Measurements from ENCODE around the gene THSD4.
A peak's percentile ranks its signal among the peaks of the same experiment; 100 is the strongest.

The THSD4 gene

DNA sequence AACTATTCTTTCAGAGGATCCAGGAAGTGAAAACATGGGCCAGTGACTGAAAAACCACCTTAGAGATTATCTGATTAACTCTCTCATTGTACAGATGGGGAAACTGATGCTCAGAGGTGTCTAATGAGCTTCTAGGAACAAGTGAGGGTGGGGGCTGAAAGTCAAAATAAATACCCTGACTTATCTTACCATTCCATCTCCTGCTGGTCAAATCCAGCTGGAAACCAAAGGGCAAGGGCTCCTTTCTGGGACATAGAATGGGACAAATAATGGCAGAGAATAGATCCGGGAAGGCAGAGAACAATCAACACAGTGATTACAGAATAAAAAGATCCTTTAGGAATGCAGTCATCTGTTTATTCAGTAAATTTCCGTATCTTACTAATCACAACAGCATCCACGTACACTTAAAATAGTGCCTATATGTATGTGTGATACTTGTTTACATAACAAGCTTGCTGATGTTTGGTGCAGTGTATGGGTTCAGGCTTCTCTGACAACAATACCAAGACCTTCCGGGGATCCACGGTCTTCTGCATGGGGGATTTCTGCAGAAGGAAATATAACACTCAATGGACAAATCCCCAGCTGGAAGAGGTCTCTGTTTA lies 173.2 kb downstream of the THSD4 start:
- no peak for FAIRE-seq
- no peak for DNase-seq (ENCODE audit: low spot score)

GRCh38 chr15:71290002-71290401 lies 174.7 kb downstream of the THSD4 start:
- FAIRE-seq (no peak), DNase-seq (ENCODE audit: low spot score) (no peak)

- FAIRE-seq (no peak), DNase-seq (ENCODE audit: low spot score) (no peak)
Measured at GRCh38 chr15:71290881-71291635, 175.8 kb downstream of the THSD4 start.

DNA sequence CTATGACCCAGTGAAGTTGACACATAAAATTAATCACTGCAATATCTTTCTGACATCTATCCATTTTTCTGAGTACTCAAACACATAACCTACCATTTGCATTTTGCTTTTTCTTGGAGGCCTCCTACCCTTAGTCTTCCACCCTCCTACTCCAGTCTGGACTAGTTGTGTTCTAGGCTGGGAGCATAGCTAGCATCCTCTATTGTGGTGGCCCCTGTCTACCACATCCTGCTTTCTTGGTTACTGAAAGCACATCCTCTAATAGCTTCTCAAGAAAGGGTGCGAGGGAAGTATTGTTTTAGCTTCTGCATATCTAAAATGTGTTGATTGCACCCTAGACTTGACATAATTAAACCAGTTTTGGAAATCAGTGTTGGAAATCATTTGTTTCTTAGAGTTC lies 176.5 kb downstream of the THSD4 start:
- no peak for DNase-seq (ENCODE audit: low spot score)
- FAIRE-seq: no peak

GRCh38 chr15:71293723-71294122 lies 178.5 kb downstream of the THSD4 start:
- DNase-seq (ENCODE audit: low spot score) (no peak), FAIRE-seq (no peak)

DNA sequence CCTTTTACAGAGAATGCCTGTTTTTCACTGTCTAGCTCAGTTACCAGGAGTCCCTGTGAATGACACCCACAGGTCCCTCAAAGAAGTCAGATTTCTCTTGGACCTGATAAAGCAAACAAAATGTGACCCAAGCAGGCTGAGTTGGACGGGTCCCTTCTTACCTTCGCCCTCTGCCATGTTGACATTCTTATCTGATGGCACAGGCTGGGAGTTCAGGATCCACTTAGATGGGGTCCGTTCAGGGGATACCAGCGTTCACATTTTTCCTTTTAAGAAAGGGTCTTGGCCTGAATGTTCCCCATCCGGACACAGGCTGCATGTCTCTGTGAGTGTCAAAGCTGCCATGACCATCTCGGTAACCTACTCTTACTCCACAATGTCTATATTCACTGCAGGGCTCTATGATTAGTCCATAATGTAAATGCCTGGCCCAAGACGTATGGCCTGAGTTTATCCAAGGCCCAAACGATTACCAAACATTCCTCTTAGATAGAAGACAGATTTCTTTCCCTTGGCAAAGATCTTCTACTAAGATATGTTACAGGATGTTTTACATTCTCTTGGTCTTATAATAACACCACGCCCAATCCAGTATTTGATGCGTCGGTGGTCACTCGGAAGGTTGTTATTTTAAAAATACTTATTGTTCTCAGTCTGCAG lies 179.1 kb downstream of the THSD4 start:
- DNase-seq (ENCODE audit: low spot score) (peak; percentile 40), FAIRE-seq (no peak)

DNA sequence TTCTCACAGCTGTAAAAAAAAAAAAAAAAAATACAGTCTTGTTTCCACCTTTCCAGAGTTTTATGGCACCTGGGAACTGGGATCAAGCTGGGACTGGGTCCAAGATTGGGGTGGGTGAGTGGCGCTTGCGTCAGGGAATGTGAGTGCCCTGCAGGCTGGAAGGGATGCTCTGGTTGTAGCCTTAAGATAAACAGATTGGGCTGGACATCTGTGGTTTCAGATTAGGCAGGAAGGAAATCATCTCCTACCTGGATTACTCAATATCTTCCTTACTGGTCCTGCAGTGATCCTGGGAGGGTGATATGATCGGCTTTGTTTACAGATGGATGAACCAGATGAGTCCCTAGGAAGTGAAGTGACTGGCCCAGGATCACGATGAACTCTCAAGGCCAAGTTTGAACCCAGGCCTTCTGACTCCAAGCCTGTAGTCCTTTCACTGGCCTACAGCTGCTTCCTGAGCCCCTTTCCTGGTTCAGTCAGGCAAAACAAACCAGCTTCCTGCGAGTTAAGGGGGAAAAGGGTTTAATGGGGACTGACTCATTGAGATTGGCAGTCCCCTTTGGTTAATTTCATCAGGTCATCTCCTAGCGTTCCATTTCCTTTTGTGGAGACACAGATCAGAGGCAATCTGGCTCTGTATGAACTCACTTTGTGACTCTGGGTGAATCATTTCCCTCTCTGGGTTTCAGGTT lies 179.8 kb downstream of the THSD4 start:
- FAIRE-seq: peak; percentile 98
- DNase-seq (ENCODE audit: low spot score): peak; percentile 98

DNA sequence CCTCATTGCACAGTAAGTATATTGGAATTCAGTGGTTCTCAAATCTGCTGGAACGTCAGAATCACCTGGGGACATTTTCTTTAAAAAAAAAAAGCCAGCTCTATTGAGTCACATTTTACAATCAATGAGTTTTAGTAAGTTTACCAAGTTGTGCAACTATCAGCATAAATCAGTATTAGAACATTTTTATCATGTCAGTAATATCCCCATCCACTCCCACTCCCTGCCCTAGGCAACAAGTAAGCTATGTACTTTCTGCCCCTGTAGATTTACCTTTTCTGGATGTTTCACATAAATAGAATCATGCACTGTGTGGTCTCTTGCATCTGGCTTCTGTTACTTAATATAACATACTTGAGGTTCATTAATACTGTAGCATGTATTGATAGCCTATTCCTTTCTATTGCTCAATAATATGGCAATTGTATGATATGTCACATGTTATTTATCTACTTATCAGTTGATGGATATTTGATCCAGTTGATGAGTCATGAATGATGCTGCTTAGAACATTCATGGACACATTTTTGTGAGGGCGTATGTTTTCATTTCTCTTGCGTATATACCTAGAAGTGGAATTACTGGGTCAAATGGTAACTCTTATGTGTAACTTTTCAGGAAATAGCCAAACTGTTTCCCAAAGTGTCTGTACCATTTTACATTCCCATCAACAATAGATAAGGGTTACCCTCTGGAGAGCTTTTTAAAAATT lies 180.5 kb downstream of the THSD4 start:
- FAIRE-seq (peak; percentile 38), DNase-seq (ENCODE audit: low spot score) (peak; percentile 61)

GRCh38 chr15:71296315-71296679 lies 181.0 kb downstream of the THSD4 start:
- DNase-seq (ENCODE audit: low spot score) (no peak), FAIRE-seq (no peak)

GRCh38 chr15:71301958-71302621 lies 186.8 kb downstream of the THSD4 start:
- DNase-seq (ENCODE audit: low spot score) (no peak), FAIRE-seq (no peak)

DNA sequence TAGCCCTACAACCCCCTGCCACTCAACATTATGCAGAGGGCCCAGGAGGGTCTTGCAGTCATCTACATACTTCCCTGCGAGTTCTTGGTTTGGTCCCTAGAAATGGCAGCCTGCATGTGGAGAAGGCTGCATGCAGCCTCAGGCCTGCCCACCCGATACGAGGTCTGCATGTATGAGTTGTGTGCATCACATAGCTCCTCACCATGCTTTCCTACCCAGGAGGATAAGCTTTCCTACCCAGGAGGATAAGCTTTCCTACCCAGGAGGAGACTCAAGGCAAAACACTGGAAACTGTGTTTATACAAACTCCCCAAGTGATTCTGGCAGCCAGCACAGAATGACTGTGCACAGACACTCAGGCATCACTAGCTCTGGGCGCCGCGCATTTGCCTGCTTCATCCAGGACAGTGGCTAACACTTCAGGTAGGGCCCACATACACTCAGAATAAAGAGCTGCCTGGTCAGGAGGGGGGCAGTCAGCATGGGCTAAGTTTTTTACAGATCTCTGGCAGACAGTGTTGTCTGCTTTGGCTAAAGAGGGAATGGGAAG lies 187.7 kb downstream of the THSD4 start:
- DNase-seq (ENCODE audit: low spot score) (no peak), FAIRE-seq (no peak)

DNA sequence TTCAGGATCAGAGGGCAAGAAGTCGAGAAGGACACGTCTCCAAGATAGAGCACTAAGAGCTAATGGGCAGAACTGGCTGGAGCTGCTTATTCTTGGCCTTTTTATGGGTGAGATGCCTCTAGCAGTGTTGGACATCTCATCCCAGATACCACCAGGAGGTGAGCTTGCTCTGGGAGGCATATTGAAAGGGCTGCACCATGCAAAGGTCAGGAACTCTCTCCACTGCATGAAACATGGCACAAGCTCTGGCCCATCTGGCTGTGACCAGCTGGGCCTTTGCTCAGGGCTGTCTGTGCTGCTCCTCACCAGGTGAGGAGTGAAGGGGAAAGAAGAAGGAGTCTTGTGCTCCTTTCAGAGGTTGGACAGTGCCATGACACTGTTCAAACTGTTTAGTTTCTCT lies 188.7 kb downstream of the THSD4 start:
- FAIRE-seq: no peak
- DNase-seq (ENCODE audit: low spot score): no peak

GRCh38 chr15:71304681-71305080 lies 189.4 kb downstream of the THSD4 start:
- DNase-seq (ENCODE audit: low spot score): no peak
- no peak for FAIRE-seq

DNA sequence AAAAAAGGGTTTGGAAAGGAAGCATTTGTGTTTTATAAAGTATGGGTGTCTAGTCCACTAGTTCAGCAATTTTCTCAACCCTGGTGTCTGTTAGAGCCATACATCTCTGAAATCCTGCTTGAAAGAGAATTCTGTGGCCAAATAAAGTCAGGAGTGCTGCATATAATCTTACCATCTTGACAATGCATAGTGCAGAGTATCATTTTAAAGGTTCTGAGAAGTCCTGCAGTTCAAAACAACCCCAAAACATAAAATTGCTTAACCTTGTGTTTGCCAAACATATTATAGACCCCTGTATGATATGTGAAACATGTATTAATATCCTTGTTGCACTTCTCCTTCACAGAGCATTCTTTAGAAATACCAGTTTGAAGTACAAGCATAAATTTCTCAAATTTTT lies 191.3 kb downstream of the THSD4 start:
- no peak for DNase-seq (ENCODE audit: low spot score)

GRCh38 chr15:71312194-71312708 lies 197.0 kb downstream of the THSD4 start:
- FAIRE-seq (no peak), DNase-seq (ENCODE audit: low spot score) (no peak)

More for the DNA sequence above, 191.3 kb downstream of the THSD4 start:
- FAIRE-seq: no peak

DNA sequence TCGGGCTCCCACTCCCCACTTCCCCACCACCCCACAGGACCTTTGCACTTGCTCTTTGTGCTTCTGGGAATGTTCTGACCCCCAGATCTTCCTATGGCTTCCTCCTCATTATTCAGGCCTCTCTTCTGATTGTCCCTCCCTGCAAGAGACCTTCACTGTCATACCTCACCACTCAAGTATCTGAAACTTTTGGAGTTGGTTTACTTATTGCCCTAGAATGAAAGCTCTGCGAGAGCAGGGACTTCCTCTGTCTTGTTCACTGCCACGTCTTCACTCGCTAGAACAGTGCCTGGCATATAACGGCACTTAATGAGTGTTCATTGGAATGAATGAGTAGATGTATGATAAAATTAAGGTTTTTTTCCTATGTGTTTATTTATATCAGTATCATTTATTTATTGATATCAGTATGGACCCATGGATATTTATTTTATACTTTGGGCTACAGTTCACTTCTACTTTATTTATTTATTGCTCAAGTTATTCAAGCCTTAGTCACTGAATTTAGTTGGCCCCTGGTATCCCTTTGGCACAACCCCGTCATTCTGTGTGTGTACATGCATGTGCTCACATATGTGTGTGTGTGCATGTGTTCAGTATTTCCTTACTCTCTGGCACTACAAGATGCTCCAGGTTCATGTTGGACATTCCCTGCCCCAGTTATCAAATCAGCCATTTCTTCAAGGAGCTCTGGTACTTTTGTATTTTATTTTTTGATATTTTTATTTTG lies 197.6 kb downstream of the THSD4 start:
- DNase-seq (ENCODE audit: low spot score): no peak
- no peak for FAIRE-seq

DNA sequence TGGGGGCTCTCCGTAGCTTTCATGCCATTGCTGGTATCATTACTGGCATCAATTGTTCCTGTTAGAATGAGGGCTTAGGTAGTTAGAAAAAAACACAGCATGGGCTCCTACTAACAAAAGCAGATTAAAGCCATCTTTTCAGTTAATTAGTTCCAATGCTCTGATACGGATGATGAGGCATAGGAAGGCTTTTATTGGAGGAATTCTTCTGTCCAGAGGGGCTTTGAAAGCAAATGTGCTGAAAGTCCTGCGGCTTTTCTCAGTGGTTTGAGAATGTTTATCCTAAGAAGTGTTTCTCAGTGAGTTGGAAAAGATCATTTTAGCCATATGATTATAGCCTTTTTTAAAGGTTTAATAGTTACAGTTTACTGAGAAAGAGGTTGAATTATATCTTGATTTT lies 198.5 kb downstream of the THSD4 start:
- FAIRE-seq: no peak
- DNase-seq (ENCODE audit: low spot score): no peak

GRCh38 chr15:71314956-71315537 lies 199.8 kb downstream of the THSD4 start:
- DNase-seq (ENCODE audit: low spot score) (no peak), FAIRE-seq (no peak)

DNA sequence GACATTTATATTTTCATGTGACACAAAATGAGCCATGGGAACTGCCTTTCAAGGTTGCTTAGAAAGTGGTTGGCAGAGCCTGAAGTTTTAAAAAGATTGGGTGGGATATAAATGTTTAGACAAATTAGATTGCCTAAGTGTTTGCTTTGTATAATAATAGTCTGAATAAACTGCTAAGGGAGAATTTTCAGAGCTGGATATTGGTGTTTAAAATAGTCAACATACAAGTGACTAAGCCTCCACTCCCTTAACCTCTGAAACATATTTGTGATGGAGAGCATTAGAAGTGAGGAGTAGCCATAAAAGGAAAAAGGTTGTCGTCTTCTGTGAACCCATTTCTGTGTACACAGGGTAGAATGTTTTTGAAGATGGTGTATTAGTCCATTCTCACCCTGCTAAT lies 201.6 kb downstream of the THSD4 start:
- FAIRE-seq (no peak), DNase-seq (ENCODE audit: low spot score) (no peak)

Data from RCC 7860 (cell line).